GM18951 (cell line): ENCODE results near the gene PGAP6.
"Not testable (repeated sequence)": the region's sequence is repeated elsewhere in the genome, so short reads cannot be mapped to it uniquely, and the experiment has no call there.

Experiments
- POLR2A ChIP-seq: IDR thresholded peaks from 4 replicates; pipeline ENCODE4 v1.6.1; 2011; ENCODE audit warnings: mild to moderate bottlenecking; ENCODE audit not compliant: insufficient read length, insufficient read depth; ENCODE audit errors: extremely low read depth
- in situ Hi-C: fragments of 300-500 bp; cut with MboI; formaldehyde crosslinking; loops from one replicate; pipeline ENCODE4 v1.12.0; 2022; ENCODE audit warnings: low sequenced_read_pairs, mixed read lengths, inconsistent platforms; ENCODE audit not compliant: unreplicated experiment

PGAP6 gene

DNA sequence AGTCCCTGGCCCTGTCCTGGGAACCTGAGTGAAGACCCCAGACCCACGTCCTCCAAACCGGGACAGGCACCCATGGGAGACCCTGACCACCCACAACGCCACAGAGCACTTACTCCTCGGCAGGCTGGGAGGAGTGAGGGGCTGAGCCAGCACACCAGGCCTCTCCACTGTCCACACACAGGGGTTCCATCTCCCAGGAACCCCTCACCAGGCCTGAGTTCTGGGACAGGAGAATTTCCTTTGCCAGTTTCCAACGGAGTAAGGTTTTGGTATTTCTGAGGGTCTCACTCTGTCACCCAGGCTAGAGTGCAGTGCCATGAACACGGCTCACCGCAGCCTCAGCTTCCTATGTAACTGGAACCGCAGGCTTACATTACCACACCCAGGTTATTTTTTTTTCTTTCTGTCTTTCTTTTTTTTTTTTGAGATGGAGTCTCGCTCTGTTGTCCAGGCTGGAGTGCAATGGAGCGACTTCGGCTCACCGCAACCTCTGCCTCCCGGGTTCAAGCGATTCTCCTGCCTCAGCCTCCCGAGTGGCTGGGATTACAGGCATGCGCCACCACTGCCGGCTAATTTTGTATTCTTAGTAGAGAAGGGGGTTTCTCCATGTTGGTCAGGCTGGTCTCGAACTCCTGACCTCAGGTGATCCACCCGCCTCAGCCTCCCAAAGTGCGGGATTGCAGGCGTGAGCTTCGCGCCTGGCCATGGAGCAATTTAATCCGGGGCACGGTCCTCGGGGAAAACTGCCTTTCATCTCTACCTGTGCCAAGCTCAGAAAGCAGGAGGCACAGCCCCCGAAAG, 1.6 kb downstream of the PGAP6 start:
- in situ Hi-C loops = no loop called here
- no peak for TF ChIP-seq POLR2A

- in situ Hi-C loops = no loop called here
- no peak for TF ChIP-seq POLR2A
Observed at GRCh38 chr16:379183-379960, 2.4 kb downstream of the PGAP6 start.

- in situ Hi-C loops = no loop called here
- no peak for TF ChIP-seq POLR2A
Observed at GRCh38 chr16:378821-379182, 3.0 kb downstream of the PGAP6 start.

DNA sequence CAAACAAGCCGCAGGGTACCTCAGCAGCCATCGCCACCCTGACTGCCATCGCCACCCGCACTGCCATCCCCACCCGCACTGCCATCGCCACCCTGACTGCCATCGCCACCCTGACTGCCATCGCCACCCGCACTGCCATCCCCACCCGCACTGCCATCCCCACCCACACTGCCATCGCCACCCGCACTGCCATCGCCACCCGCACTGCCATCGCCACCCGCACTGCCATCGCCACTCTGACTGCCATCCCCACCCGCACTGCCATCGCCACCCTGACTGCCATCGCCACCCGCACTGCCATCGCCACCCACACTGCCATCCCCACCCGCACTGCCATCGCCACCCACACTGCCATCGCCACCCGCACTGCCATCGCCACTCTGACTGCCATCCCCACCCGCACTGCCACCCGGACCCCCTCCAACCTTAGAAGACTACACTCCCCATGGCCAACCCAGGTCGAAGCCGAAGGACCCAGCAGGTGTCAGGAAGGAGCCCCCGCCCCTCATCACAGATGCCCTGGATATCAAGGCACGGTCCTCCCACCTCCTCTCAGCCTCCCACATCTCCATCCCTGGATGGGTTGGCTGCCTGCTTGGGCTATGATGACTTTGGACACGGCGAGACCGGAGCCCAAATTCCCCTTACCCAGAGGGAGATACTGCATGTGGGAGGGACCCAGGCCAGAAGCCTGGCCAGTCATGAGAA, 3.5 kb downstream of the PGAP6 start:
- in situ Hi-C loops = not testable (repeated sequence)

DNA sequence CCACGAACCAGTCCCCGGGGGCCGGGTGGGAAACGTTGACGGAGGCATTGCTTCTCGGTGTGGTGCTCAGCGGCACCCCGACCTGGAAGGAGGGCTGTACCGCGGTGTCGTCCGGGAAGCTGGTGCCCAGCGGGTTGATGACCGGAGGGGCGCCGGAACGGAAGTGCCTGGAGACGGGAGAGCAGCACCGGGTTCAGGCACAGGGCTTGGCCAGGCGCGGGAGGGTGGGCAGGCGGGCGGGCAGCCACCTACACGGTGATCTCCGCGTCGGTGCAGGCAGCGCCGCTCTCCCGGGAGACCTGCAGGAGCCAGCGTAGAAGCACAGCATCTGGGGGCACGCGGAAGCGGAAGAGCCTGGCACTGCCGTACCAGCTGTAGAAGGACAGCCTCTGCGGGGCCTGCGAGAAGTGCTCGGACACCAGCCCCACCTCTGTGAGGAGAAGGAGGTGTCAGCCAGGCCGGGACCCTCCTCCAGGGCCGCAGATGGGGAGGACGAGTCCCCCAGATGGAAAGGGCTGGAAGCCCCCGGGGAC, 4.3 kb downstream of the PGAP6 start:
- in situ Hi-C loops = no loop called here
- TF ChIP-seq POLR2A = no peak

GRCh38 chr16:376817-377418, 4.9 kb downstream of the PGAP6 start:
- no peak for TF ChIP-seq POLR2A
- in situ Hi-C loops = no loop called here

GRCh38 chr16:375927-376816, 5.6 kb downstream of the PGAP6 start:
- TF ChIP-seq POLR2A = no peak
- in situ Hi-C loops = no loop called here

DNA sequence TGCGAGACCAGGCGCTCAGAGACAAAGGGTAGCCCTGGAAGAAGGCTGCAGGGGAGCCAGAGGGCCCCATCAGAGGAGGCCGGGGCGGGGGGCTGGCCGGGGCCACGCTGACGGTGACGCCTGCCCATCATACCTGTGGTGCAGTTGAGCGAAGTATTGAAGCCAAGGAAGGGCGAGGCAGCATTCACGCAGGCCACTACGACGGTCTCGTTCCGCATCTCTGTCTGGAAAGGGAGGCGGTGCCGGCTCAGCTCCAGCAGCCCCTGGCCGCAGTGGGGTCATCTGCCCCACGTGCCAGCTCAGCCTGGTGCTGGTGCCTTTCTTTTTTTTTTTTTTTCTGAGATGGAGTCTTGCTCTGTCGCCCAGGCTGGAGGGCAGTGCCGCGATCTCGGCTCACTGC, 6.6 kb downstream of the PGAP6 start:
- no peak for TF ChIP-seq POLR2A
- in situ Hi-C loops = no loop called here

- in situ Hi-C loops = no loop called here
- TF ChIP-seq POLR2A = no peak
Observed at GRCh38 chr16:374616-374926, 7.2 kb downstream of the PGAP6 start.

DNA sequence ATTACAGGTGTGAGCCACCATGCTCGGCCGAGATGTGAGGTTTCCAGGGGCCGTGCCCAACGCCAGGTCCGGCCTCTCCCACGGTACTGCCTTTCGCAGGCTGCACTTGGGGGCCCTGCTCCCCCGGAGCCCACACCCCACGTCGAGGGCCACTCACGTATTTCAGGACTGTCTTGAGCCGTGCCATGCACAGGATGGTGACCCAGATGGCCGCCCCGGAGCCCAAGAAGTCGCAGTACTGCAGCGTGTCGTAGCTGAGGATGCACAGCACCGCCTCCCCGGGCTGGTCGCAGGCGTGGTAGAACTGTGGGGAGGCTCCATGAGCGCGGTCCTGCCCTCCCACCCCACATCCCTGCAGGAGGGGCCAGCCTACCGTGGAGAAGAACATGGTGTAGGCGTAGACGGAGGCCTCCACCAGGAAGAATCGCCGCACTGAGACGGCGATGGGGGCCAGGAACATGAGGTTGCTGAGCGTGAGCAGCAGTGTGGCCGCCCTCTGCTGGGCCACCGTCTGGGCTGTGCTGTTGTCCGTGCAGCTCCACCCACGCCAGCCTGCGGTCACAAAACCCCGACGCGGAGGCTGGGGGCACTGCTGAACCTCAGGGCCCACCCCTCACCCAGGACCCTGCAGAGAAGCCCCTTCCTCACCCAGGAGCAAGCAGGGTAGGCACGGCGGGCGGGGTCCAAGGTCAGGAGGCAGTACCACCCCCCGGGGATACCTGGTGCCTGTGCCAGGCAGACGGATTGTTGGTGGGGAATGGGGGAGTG, 7.7 kb downstream of the PGAP6 start:
- no peak for TF ChIP-seq POLR2A
- in situ Hi-C loops = no loop called here

DNA sequence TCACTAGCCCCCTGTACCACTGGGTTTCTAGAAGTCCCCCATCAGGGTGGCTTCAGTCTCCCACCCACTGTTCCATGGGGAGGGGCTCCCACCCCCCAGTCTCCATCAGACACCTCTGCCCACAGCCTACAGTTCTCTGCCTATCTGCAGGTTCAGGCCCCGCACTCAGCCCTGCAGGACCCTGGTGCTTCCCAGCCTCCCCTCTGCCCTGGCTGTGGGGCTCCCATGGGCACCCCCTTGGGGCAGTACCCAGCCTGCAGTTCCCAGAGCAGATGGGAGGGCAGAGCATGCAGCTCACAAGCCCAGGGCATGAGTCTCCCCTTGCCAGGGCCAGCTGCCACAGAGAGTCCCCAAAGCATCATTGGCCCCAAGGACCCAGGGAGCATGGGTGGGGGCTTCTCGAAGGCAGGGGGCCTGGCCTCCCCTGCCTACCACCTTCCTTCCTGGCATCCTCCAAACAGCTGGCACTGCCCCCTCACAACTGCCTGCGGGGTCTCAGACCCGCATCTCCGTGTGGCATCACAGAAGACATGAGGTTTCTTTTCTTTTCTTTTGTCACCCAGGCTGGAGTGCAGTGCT, 8.7 kb downstream of the PGAP6 start:
- TF ChIP-seq POLR2A = no peak
- in situ Hi-C loops = no loop called here
